Fibroblast of lung (primary cell): ENCODE results near the gene ST6GALNAC1. TPM values are rescaled to one million over a fixed set of nuclear protein-coding genes. Genes with fewer than 3 reads are reported as not detected.
A peak's percentile ranks its signal among the peaks of the same experiment; 100 is the strongest.

Source experiments
- DNase-seq, 2 donors: peaks; one replicate each; pipeline versions ENCODE4 v3.0.0 to v3.0.0-alpha.2; 2010; ENCODE audit warnings: low read depth in 2 of 2
- H2AFZ ChIP-seq: 2 replicates; pipeline ENCODE4 v1.5.1; 2012; ENCODE audit warnings: low read length, control low read depth, inconsistent platforms
- H3K27ac ChIP-seq: 2 replicates; pipeline ENCODE4 v1.5.1; 2011; ENCODE audit warnings: low read length, control low read depth; ENCODE audit not compliant: insufficient read depth
- H3K27me3 ChIP-seq: 2 replicates; pipeline ENCODE4 v1.5.1; 2011; ENCODE audit warnings: mild to moderate bottlenecking, low read length; ENCODE audit not compliant: control insufficient read depth, insufficient read depth
- H3K36me3 ChIP-seq: 2 replicates; pipeline ENCODE4 v1.5.1; 2011; ENCODE audit warnings: low read length; ENCODE audit not compliant: control insufficient read depth, insufficient read depth
- H3K4me1 ChIP-seq: 2 replicates; pipeline ENCODE4 v1.5.1; 2011; ENCODE audit warnings: low read length; ENCODE audit not compliant: control insufficient read depth, insufficient read depth; ENCODE audit errors: extremely low read depth
- H3K4me2 ChIP-seq: 2 replicates; pipeline ENCODE4 v1.5.1; 2011; ENCODE audit warnings: low read length, control low read depth; ENCODE audit not compliant: insufficient read depth; ENCODE audit errors: extremely low read depth
- H3K4me3 ChIP-seq, 4 experiments: fragments of 200-600 bp in 1 of 4; sonication (generic) in 1 of 4; replicated peaks in 1 of 4; 2 replicates each; pipeline ENCODE4 v1.5.1; 2011 to 2016; ENCODE audit warnings: low read length in 4 of 4, low read depth in 3 of 4, mild to moderate bottlenecking in 3 of 4, control low read depth in 2 of 4, inconsistent platforms in 1 of 4, mixed read lengths in 1 of 4; ENCODE audit not compliant: insufficient read depth in 1 of 4; ENCODE audit errors: control extremely low read depth in 1 of 4
- H3K79me2 ChIP-seq: 2 replicates; pipeline ENCODE4 v1.5.1; 2012; ENCODE audit warnings: mild to moderate bottlenecking, low read length, inconsistent platforms; ENCODE audit not compliant: control insufficient read depth, insufficient read depth
- H3K9ac ChIP-seq: 2 replicates; pipeline ENCODE4 v1.5.1; 2011; ENCODE audit warnings: mild to moderate bottlenecking, low read length, control low read depth; ENCODE audit not compliant: insufficient read depth
- H3K9me3 ChIP-seq: 2 replicates; pipeline ENCODE4 v1.5.1; 2012; ENCODE audit warnings: low read depth, low read length; ENCODE audit not compliant: control insufficient read depth, insufficient read depth
- H4K20me1 ChIP-seq: 2 replicates; pipeline ENCODE4 v1.5.1; 2011; ENCODE audit warnings: low read length; ENCODE audit not compliant: control insufficient read depth, insufficient read depth; ENCODE audit errors: extremely low read depth
- EZH2 ChIP-seq: IDR thresholded peaks from 2 replicates; pipeline ENCODE4 v1.5.1; 2012; ENCODE audit warnings: low read length, control low read depth, mild to moderate bottlenecking; ENCODE audit errors: missing control alignments
- polyA plus RNA-seq, 2 donors: library from polyadenylated mRNA; depleted of rRNA in 1 of 2; stranded (reverse) in 1 of 2; unstranded in 1 of 2; fragments of >200 nt; gene quantifications; 2 replicates each; pipeline ENCODE4 v1.2.1, GENCODE V29; 2011 to 2012; ENCODE audit warnings: missing spikeins in 1 of 2
- total RNA-seq: library from RNA; depleted of rRNA; stranded (reverse); fragments of >200 nt; gene quantifications from 2 replicates; pipeline ENCODE4 v1.2.1, GENCODE V29; 2014
- TF ChIP-seq, protein P1 (sequence below), 2 donors: IDR thresholded peaks in 1 of 2; conservative IDR thresholded peaks in 1 of 2; 1 replicate in 1 of 2; 2 replicates in 1 of 2; pipeline ENCODE4 v1.5.1; 2011 to 2012; ENCODE audit warnings: low read length in 2 of 2, control low read depth in 1 of 2, inconsistent platforms in 1 of 2, low read depth in 1 of 2, mild to moderate bottlenecking in 1 of 2

The ST6GALNAC1 gene
- total and polyA plus RNA-seq, 2 donors (not counting 1 experiment from before 2014, with no cell fraction given) = not detected

DNA sequence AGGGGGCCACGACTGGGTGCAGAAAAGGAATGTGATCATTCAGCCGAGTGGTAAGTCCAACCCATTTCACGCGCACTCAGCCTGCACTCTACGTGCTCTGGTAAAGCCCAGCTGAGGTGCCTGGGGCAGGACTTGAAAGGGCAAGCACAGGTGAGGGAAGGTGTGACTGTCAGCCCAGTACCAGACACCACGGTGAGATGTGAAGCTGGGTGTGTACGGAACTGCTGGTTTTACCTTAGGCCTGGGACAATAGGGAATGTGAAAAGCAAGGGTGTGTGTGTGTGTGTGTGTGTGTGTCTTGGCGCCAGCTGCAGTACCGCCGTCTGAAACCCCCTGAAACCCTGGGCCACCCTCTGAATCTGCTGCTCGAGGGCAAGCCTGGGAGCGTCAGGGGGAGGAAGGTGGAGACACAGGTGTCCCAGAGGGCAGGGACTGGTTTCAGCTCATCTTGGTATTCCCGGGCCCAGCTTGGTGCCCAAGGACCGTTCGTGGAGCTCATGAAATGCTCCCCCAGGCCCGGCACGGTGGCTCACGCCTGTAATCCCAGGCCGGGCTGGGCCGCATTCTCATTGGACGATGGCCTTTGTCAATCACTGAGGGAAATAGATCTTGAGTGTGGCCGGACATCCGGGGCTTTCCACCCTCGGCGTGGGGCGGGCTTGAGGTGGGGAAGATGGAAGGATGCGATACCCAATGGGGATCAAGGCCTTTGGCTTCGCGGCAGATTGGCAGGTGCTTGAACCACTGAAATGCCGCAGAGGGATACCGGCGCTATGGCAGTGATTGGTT lies 27.8 kb upstream of the ST6GALNAC1 start:
- peak overlapping the region; percentile 79 for H3K4me2 ChIP-seq
- no peaks in the 10 kb centered on the region for H4K20me1 ChIP-seq
- peak overlapping the region; percentile 94 for H2AFZ ChIP-seq
- H3K27ac ChIP-seq = peak overlapping the region; percentile 67
- H3K79me2 ChIP-seq = no peaks in the 10 kb centered on the region
- H3K9me3 ChIP-seq = no peaks in the 10 kb centered on the region
- H3K36me3 ChIP-seq = peaks cover 2% of the 10 kb centered on the region
- peaks cover 9% of the 10 kb centered on the region for H3K4me1 ChIP-seq
- DNase-seq = peak; percentile 100
- H3K9ac ChIP-seq = peak overlapping the region; percentile 28
- TF ChIP-seq EZH2 = no peak
- TF ChIP-seq, protein P1, sequence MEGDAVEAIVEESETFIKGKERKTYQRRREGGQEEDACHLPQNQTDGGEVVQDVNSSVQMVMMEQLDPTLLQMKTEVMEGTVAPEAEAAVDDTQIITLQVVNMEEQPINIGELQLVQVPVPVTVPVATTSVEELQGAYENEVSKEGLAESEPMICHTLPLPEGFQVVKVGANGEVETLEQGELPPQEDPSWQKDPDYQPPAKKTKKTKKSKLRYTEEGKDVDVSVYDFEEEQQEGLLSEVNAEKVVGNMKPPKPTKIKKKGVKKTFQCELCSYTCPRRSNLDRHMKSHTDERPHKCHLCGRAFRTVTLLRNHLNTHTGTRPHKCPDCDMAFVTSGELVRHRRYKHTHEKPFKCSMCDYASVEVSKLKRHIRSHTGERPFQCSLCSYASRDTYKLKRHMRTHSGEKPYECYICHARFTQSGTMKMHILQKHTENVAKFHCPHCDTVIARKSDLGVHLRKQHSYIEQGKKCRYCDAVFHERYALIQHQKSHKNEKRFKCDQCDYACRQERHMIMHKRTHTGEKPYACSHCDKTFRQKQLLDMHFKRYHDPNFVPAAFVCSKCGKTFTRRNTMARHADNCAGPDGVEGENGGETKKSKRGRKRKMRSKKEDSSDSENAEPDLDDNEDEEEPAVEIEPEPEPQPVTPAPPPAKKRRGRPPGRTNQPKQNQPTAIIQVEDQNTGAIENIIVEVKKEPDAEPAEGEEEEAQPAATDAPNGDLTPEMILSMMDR (conservative IDR thresholded peaks at IDR 0.05 in 1 of 2, IDR thresholded peaks at IDR 0.05 in 1 of 2; ENCODE audit: low read depth in 1 of 2, low read length in 2 of 2) = no peak
- H3K27me3 ChIP-seq = no peaks in the 10 kb centered on the region
- peak overlapping the region; percentile 63 to 93 (median 68) for H3K4me3 ChIP-seq

DNA sequence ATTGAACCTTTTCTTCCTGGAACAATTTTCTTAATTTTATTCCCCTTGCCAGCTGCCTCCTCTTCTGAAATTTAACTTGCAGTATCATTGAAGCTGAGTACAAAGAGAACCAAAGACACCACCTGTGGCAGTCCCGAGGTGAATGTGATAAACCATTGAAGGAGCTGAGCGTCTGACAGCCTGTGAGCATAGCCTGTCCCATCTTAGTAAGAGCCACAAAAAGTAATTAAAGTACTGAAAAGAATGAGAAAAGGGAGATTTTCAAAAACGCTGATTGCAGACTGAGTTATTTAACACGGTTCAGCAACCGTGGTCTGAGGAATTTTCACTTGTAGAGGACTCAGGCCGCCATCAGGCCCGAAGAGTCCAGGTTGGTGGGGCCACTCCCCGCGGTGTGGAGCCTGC lies 27.2 kb upstream of the ST6GALNAC1 start:
- no peak overlapping the region for H3K4me2 ChIP-seq
- H3K9ac ChIP-seq = no peak overlapping the region
- peaks cover 2% of the 10 kb centered on the region for H3K36me3 ChIP-seq
- no peak overlapping the region for H2AFZ ChIP-seq
- H4K20me1 ChIP-seq = no peaks in the 10 kb centered on the region
- TF ChIP-seq, protein P1 (conservative IDR thresholded peaks at IDR 0.05 in 1 of 2, IDR thresholded peaks at IDR 0.05 in 1 of 2; ENCODE audit: low read depth in 1 of 2, low read length in 2 of 2) = no peak
- no peak for TF ChIP-seq EZH2
- H3K9me3 ChIP-seq = no peaks in the 10 kb centered on the region
- peaks cover 9% of the 10 kb centered on the region for H3K4me1 ChIP-seq
- DNase-seq = no peak
- H3K27ac ChIP-seq = no peak overlapping the region
- H3K27me3 ChIP-seq = no peaks in the 10 kb centered on the region
- H3K4me3 ChIP-seq = no peak overlapping the region
- no peaks in the 10 kb centered on the region for H3K79me2 ChIP-seq

- no peak overlapping the region for H3K4me3 ChIP-seq
- no peak overlapping the region for H3K27ac ChIP-seq
- H3K9me3 ChIP-seq = no peaks in the 10 kb centered on the region
- peaks cover 9% of the 10 kb centered on the region for H3K4me1 ChIP-seq
- no peak overlapping the region for H3K9ac ChIP-seq
- no peaks in the 10 kb centered on the region for H3K27me3 ChIP-seq
- no peak overlapping the region for H3K4me2 ChIP-seq
- H3K36me3 ChIP-seq = peaks cover 2% of the 10 kb centered on the region
- no peak for DNase-seq
- TF ChIP-seq, protein P1 (conservative IDR thresholded peaks at IDR 0.05 in 1 of 2, IDR thresholded peaks at IDR 0.05 in 1 of 2; ENCODE audit: low read depth in 1 of 2, low read length in 2 of 2) = no peak
- no peak for TF ChIP-seq EZH2
- H3K79me2 ChIP-seq = no peaks in the 10 kb centered on the region
- no peaks in the 10 kb centered on the region for H4K20me1 ChIP-seq
- no peak overlapping the region for H2AFZ ChIP-seq
Measured at GRCh38 chr17:76670020-76670717, 26.6 kb upstream of the ST6GALNAC1 start.
